HG03196 (cell line): Measurements from ENCODE around the gene SCNN1A.

ENCODE experiments used
- ATAC-seq: cut with Tn5 transposase; IDR thresholded peaks from one replicate; pipeline ENCODE4 v1.9.1; 2021; ENCODE audit not compliant: unreplicated experiment

The SCNN1A gene

DNA sequence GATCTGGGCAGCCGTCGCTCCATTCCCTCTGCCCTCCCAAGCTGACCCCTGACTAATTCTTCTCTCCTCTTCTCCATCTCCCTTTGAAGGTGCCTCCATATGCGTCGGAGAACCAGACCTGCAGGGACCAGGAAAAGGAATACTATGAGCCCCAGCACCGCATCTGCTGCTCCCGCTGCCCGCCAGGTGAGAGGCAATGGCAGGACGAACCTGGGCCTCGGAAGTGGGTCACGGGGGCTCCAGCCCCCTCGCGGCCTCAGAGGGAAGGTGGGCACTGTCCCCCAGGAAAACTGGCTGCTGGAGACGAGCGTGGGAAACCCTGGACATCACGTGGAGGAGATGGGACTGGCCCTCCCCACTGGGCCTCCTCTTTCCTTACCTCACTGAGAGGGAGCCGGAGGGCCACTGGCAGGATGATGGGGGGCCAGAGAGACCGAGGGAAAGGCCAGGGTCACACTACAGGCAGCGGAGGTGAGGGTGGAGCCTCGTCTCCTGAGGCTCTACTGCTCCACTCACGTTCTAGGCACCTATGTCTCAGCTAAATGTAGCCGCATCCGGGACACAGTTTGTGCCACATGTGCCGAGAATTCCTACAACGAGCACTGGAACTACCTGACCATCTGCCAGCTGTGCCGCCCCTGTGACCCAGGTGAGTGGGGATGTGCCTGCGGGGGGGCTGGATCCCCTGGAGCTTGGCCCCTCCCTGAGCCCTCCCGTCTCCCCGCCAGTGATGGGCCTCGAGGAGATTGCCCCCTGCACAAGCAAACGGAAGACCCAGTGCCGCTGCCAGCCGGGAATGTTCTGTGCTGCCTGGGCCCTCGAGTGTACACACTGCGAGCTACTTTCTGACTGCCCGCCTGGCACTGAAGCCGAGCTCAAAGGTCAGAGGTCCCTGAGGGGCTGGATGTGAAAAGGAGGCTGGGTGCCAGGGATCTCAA, 9.4 kb upstream of the SCNN1A start:
- ATAC-seq, result no peak

DNA sequence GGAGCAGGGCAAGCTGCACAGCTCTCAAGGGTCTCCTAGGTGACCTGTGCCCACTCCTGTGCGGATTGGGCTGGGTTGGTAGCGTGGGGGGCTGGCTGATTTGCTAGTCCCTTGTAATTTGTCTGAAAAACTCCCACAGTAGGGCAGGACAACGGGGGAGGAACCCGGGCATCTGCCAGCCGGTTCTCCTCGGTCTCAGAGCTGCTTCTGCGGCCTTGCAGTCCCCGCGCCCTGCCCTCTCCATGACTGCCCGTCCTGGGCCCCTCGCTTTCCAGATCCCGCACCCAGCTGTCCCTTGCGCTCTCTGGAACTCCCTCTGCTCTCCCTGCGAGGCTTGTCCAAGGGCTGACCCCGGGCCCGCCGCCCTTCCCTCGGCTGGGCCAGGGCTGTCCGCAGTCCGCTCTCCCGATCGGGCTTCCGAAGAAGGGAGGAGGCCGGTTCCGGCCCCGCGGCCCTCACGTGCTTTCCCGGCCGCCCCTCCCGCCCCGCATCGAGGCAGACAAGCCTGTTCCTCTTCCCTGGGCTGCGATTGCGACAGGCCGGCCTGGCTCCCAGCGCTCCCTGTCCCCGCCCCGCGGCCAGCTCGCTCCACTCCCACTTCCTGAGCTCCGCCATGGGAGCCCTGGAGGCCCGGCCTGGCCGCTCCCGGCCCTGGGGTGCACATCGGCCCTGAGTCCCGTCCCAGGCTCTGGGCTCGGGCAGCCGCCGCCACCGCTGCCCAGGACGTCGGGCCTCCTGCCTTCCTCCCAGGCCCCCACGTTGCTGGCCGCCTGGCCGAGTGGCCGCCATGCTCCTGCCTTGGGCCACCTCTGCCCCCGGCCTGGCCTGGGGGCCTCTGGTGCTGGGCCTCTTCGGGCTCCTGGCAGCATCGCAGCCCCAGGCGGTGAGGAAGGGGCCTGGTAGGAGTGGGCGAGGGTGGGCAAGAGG, 8.5 kb upstream of the SCNN1A start, which contains the start of gene LTBR:
LTBR (plus strand) TSS at position 591 of the 927 bp plus-strand sequence; CDS start at position 788, 197 bp downstream.
- ATAC-seq, result no peak

DNA sequence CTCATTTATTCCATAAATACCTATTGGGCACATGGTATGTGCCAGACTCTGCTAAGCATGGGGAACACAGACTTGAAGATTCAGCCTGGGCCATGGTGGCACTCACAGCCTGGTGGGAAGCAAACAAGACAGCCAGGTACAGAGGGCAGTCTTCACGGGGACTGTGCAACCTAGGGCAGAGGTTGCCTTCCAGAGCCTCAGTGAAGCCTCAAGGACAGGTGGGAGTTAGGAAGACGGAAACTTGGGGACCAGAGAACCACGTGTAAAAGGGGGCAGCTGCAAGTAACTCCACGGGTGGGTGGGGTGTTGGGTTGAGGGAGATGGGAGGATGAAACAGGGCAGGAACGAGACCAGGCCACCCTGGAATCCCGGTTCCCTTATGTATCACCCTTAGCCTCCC, 7.6 kb upstream of the SCNN1A start:
- ATAC-seq, result no peak

DNA sequence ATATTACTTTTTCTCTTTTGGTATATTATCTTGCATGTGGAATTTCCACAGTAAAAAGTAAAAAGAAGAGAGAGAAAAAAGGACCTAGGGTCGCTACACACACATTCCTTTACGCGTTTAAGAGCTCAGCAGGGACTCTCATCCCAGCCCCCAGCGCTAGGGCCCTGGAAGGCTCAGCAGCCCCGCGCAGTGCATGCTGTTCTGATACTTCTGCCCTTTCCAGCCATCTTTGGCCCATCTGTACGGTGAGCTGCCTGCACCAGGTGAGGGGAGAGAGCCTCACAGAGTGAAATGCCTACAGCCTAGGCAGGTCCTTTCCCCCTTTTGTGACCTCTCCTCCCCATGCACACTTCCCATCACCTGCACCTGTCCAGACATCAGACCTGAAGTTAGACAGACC, 7.0 kb upstream of the SCNN1A start:
- no peak for ATAC-seq

DNA sequence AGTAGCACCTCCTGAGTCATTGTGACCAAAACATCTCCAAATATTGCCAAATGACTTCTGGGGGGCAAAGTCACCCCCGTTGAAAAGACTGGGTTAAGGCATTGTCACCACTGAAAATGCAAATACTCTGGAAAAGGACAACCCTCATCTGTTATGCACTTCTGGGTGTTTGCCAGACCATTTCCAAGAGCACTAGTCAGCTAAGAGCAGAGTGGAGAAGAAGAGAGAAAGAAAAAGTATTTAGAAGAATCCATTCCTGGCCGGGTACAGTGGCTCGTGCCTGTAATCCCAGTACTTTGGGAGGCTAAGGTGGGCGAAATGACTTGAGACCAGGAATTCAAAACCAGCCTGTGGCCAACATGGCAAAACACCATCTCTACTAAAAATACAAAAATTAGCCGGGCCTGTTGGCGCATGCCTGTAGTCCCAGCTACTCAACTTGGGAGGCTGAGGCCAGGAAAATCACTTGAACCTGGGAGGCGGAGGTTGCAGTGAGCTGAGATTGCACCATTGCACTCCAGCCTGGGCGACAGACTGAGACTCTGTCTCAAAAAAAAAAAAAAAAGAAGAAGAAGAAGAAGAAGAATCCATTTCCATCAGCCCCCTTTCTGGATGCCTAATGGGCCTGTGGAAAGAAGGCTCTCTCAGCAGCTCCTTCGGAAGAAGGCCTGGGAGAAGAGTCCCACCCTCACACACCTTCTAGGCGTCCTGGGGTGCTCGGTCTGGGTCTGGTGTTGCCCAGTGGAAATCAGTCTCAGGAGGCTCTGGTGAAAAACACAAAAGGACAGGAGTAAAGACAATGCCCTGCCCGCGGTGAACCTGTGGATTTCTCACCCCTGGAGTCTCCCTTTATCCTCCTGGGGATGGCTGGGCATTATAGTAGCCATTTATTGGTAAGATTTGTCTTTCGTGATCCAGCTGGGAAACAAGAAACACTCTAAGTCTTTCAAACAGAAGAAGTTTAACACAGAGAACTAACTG, 5.1 kb upstream of the SCNN1A start:
- ATAC-seq, result no peak

DNA sequence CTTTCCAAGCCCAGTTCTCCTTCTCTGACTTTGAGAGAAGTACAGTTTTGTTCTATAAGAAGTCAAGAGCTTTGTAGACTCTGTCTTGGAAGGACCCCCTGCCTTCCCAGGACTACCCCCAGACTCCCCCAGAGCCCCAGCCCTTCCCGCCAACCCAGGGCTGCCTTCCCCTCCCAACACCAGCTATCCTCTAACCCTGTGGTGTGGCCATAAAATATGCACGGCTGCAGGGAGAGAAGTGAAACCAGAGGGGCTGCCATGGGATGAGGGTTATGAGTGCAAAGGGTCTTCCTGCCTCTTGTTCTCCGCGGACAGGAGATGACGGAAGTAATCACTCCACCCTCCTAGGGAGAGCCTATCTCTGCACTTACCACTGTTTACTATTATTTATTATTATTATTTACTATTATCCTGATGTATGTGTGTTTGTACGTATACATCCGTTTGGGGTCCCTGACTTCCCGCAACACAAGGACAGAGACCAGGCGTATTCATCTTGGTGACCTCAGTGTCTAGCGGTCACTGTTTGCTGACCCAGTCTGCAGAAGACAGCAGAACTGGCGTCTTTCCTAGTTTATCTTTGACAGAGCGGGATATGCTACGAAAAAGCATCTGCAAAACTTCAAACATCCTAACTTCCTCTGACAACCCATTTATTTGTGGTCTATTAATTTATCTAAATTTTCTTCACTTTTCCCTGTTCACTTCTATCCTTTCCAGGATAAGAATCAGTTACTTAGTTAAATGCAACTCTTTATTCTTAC, 3.5 kb upstream of the SCNN1A start:
- ATAC-seq, result no peak

DNA sequence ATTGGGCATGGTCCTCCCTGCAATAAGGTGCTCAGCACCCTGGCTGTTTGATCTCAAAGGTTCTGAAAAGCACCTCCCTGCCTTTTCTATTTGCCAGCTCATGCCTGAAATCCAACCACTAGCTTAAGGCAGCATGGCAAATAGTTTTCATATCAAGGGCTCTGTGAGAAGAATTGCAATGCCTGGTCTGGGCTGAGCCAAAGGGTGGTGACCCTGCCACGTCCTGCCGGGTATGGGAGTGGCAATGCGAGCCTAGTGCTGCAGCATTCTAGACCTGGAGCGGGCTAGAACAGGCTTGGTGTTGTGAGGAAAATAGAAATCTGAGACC, 2.3 kb upstream of the SCNN1A start:
- ATAC-seq, result no peak

DNA sequence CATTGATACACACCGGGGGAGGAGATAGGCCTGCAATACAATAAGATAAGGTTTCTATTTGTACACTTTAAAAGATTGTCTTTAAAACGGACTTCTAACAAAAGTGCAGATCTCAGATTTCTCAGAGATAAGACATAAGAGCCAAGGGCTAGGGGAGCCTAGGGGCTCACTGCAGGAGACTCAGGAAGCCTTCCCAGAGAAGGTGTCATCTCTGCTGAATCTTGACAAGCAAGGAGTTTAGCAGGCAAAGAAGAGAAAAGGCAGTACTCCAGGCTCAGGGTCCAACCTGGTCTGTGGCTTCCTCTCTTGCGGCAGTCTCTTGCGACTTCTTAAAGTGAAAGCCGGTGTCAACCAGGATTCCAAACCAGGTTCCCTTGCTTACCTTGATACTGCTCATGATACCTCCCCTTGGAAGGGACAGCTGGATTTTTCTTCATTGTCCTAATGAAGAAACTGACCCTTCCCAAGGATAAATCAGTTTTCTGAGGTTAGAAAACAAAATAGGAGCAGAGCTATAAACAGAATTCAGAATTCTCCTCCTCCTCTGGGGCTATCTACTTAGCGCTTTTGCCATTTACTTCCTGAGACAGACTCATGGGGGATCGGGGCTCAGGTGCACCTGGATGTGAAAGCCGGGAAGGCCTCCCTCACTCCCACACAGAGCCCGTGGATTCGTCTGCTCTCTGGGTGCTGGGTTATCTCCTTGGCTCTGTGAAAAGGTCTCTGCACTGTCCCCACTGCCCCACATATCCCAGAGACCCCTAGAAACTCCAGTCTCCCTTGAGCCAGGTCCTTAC, 1.7 kb upstream of the SCNN1A start:
- ATAC-seq, result no peak

DNA sequence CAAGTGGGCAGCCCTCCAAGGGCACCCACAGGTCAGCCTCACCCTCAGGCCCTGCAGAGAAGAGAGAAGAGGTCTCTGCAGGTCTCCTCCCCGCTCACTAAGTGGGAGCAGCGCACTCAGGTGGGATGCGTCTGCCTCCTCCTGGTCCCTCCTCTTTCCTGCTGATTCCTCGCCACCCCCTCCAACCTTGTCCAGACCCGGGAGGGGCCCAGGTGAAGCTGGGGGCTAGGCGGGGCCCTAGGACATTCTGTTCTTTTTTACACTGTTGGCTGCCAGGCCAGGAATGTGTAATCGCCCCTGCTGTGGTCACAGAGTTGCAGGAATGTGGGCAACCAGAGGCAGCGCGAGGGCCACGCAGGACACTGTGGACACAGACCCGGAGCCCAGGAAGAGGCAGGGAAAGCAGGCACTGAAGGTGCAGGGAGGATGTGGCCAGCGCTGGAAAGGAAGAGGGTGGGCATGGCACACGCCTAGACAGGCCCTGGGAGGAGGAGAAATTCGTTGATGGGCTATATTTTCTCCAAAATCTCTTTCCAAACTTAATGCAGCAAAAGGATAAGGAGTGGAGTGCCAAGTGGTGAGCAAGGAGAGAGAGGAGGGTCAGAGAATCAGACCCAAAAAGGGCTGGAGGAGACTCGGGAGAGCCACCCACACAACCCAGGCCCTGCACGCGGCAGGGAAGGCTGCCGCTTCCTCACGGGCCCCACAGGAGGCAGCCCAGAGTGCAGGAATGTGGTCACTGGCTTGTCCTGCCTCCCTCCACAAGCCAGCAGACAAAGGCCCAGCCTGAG, 911 bp upstream of the SCNN1A start:
- ATAC-seq, result no peak

DNA sequence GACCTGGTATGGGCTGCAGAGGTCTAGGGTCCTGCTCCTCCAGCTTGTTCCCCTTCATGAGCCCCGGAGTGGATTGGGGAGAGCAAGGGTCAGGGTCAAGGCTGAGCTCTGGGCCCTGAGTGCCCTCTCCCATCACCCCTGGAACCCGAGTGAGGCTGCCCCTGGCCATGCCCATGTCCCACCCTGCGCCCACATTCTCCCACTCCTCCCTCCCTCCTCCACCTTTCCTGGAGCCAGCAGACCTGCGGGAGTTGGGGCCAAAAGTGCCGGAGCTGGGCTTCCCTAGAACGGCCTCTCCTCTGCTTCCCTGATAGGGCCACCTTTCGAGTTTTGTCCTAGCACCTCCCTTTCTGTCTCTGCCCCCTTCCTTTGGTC, 590 bp downstream of the SCNN1A start:
- ATAC-seq, result no peak

DNA sequence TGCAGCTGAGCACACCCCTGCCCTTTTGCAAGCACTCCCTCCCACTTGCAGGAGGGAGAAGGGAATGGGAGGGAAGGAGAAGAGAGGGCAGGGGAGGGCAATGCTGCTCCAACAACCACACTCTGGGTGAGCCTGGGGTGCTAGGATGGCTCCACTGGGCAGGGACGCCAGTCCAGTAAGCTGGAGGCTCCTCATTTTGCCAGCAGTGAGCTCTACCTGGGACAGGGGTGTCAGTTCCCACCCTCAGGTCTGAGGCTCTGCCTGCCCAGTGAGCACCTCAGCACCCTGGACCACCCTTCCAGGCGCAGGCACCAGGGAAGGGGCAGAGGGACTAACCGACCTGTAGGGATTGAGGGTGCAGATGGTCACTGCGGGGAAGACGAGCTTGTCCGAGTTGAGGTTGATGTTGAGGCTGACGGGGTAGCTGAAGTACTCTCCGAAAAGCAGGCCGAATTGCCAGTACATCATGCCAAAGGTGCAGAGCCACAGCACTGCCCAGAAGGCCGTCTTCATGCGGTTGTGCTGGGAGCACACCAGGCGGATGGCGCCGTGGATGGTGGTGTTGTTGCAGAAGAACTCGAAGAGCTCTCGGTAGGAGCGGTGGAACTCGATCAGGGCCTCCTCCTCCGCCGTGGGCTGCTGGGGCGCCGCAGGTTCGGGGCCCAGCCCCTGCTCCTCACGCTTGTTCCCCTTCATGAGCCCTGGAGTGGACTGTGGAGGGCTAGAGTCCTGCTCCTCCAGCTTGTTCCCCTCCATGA, 1.2 kb downstream of the SCNN1A start:
- no peak for ATAC-seq

DNA sequence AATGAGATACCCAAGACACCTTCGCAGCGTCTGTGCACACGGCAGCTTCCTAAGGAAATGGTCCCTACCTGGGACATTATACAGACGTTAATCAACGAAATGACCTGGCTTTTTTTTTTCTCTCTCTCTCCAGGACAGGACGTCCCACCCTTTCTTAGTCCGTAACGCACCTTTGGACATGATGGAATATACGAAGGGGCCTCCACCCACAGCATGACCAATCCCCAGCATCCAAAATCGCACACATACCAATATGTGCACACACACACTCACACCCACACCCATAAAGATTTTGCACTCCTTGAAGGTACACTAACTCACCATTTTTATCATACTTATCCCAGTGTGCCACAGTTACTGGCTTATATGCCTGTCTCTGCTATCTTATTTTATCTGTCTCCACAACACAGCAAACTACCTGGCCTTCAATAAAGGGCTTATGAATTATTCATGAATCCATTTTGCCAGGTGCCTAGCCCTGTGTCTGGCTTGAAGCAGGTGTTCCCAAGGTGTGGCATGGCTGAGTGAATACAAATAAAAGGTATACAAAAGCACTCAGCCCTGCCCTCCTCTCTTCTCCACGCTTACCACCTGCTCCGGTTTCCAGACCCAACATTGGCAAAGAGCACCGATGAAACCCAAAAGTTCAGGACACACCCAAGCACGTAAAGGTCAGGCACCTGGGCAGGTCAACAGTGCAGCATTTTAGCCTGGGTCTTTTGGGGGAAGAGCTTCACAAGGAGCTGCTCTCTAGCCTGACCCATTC, 2.2 kb downstream of the SCNN1A start:
- ATAC-seq, result no peak

DNA sequence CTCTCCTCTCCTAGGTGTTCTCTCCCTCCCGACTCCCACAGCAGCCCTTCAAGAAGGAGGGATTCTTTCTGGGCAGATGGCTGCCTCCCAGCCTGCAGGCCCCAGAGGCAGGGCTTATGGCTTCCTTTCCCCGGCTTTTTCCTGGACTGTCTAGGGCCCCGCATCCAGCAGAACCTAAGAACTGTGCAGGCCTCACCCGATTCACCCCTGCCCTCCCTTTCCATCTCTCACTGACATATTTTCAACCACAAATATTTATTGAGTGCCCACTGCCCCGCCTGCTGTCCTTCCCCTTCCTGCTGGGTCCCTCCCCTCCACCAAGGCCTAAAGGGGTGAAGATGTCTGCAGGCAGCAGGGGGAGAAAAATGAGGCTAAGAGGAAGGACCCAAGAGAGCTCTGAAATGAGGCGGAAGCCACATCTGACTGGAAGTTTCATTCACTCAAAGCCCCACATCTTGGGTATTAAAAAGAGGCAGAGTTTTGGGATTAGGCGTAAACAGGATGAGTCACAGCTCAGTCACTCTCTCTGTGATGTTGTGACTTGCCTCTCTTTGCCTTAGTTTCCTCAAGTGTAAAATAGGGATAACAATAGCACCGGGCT, 2.9 kb downstream of the SCNN1A start:
- ATAC-seq, result no peak

DNA sequence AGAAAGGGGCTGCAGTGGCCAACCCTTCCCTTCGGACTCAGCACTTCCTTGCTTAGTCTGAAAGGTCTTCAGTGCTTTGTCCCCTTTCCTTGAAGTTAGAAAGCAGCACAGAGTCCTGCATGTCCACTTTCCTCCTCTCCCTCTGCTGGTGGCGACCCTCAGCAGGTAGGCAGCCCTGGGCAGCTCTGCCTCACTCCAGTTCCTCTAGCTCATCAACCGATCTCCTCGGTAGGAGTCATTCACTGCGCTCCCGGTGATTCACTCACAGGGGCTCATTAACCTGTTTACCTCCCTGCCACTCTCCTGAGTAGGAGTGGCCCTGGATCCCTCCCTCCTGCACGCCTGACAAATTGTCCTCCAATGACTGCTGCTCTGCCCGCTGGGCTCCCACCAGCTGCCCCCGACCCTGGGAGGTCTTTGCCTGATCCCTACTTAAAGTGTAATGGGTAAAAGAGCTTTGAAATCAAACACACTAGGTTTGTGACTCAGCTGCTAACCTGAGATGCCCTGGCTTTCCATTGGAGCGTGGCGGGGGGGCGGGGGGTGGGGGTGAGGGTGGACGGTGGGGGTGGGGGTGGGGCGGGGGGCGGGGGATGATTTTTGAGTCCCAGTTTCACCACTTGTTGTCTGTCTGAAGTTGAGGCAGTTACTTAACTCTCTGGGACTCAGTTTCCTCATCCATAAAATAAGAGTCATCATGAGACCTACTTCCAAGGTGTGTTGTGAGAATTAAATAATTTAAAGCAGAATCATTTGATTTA, 4.2 kb downstream of the SCNN1A start:
- no peak for ATAC-seq

DNA sequence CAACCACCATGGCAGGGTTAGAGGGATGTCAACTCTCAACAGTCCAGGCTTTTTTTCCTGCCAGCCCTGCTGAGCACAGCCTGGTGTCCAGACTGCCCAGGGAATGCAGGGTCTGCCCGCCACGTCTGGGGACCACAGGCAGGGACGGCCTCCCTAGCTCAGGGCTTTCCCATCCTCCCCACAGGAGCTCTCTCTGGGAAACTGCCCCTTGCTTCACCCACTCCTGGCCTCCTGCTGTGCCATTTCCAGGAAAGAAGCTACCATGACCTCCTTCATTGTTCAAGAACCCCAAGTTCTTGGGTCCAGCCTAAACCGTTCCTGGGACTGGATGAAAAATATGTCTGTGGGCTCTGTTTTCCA, 4.8 kb downstream of the SCNN1A start:
- ATAC-seq, result no peak
